ENCODE measurements around the gene SHQ1. TPM values are rescaled to one million over a fixed set of nuclear protein-coding genes. Genes with fewer than 3 reads are reported as not detected.

The SHQ1 gene
- 27.6 TPM for total RNA-seq (2021; ENCODE audit: unreplicated experiment)
- 8.0 and 9.4 TPM in 2 replicates for polyA plus RNA-seq (2012)
- Bru-seq, nascent RNA: percentile 71 among the genes with signal in this experiment
- percentile 65 among the genes with signal in this experiment for BruChase-seq, experiment 1, labeled RNA remaining after a 6-hour chase
- BruChase-seq, experiment 2, labeled RNA remaining after a 2-hour chase: percentile 74 among the genes with signal in this experiment
- long read RNA-seq, transcript SHQ1-201 (11 exons, 2,879 nt): major isoform, 64 of 77 reads
- long read RNA-seq, partial matches to known transcripts: 3 of 77 reads
- long read RNA-seq, other reads (novel, unspliced or antisense): 10 of 77 reads

DNA sequence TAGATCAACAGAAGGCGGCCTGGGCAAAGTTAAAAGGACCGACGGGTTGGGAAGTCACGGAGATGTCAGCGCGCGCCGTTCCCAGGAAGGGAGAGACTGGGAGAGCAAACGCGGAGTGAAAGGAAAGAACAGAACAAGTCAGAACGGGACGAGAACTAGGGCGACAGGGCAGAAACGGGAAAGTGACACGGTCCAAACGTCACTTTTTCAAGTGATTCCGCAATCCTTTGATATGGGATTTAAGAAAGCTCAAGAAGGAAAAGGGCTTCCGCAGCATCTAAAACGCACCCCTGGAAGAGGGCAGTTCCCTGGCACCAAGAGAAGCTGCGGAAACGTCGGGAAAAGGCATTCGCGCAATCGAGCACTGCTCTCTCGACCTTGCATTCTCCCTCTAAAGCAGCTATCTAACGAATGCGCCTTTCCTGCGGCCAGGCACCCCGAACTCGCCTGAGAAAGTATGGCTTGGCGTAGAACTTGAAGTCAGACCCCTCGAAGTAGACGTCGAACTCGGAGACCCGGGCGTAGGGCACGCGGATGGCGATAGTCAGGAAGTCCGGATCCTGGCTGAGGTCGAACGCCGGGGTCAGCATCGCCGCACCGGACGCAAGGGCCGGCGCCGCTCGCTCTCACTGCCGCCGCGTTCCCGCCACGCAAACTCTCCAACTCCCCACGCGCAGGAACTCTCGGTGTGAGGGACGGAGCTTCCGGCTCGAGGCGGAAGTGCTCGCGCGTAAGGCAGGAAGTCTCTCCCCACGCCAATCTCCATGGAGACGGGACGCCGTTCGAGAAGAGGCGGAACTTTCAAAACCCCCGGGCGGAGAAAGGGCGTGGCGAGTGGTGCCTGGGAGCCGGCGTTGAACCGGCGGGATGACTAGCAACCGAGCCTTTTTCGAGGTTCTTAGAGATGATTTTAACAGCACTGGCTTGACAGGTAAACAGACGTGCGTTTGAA, at the start of gene SHQ1:
SHQ1 (minus strand) TSS at position 695 of the 952 bp plus-strand sequence; CDS start at position 590, 105 bp downstream.
- BruUV-seq (replicated peaks): TSS peak; percentile 61
- Histone ChIP-seq H3K4me2 (ENCODE audit: low read length) (peak within 1 kb of the TSS; percentile 98), H3K36me3 (ENCODE audit: control insufficient read depth in 1 of 2, insufficient read depth in 2 of 2, low read length in 2 of 2) (no peaks in the 10 kb centered on the region), H3K9ac (ENCODE audit: low read length) (peak within 1 kb of the TSS; percentile 71), H2AFZ (ENCODE audit: low read depth, low read length, poor library complexity, severe bottlenecking) (peak within 1 kb of the TSS; percentile 100), H3K79me2 (ENCODE audit: insufficient read depth, low read length) (peaks cover 52% of the 10 kb centered on the region), H3K9me2 (ENCODE audit: insufficient read depth) (no peaks in the 10 kb centered on the region), H3K4me3 (replicated peaks in 1 of 2; ENCODE audit: low read depth in 1 of 2, low read length in 2 of 2) (peak within 1 kb of the TSS; percentile 82 to 85), H4K20me1 (ENCODE audit: insufficient read depth) (no peaks in the 10 kb centered on the region; the same call in 1 of the 2 replicates), H3K27ac (ENCODE audit: low read depth, low read length) (peak within 1 kb of the TSS; percentile 26), H3K27me3 (ENCODE audit: insufficient read depth, low read length) (no peaks in the 10 kb centered on the region), H3K9me3 (ENCODE audit: control insufficient read depth in 1 of 2, insufficient read depth in 1 of 2, low read depth in 1 of 2, low read length in 2 of 2) (no peaks in the 10 kb centered on the region), H3K4me1 (ENCODE audit: control insufficient read depth in 1 of 2, insufficient read depth in 2 of 2, low read length in 2 of 2) (peaks cover 4 to 23% of the 10 kb centered on the region in 2 experiments)
- ChIA-PET CTCF (no interaction called here), RAD21 (ENCODE audit: low non-redundant PET in 1 of 2, low total read pairs in 2 of 2, uncharacterized antibody in 2 of 2, unreplicated experiment in 2 of 2) (no interaction called here), POLR2A (no interaction called here)
- DNase-seq (ENCODE audit: low read depth, low spot score) (peak; percentile 82), ATAC-seq (peak; percentile 93)
- TF ChIP-seq SIN3A (IDR thresholded peaks at IDR 0.05; ENCODE audit: low read depth): peak; percentile 99
- TF ChIP-seq POLR2A (IDR thresholded peaks at IDR 0.05; ENCODE audit: borderline replicate concordance, extremely low read depth, insufficient read depth, insufficient read length): peak; percentile 65
- TF ChIP-seq, protein P1, sequence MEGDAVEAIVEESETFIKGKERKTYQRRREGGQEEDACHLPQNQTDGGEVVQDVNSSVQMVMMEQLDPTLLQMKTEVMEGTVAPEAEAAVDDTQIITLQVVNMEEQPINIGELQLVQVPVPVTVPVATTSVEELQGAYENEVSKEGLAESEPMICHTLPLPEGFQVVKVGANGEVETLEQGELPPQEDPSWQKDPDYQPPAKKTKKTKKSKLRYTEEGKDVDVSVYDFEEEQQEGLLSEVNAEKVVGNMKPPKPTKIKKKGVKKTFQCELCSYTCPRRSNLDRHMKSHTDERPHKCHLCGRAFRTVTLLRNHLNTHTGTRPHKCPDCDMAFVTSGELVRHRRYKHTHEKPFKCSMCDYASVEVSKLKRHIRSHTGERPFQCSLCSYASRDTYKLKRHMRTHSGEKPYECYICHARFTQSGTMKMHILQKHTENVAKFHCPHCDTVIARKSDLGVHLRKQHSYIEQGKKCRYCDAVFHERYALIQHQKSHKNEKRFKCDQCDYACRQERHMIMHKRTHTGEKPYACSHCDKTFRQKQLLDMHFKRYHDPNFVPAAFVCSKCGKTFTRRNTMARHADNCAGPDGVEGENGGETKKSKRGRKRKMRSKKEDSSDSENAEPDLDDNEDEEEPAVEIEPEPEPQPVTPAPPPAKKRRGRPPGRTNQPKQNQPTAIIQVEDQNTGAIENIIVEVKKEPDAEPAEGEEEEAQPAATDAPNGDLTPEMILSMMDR (IDR thresholded peaks at IDR 0.05 in 2 of 3, conservative IDR thresholded peaks at IDR 0.05 in 1 of 3; ENCODE audit: borderline replicate concordance in 1 of 3, insufficient read depth in 1 of 3, low read depth in 2 of 3, low read length in 2 of 3): no peak
- TF ChIP-seq ELF1 (IDR thresholded peaks at IDR 0.05; ENCODE audit: borderline replicate concordance, low read depth): peak; percentile 79
- TF ChIP-seq ZFX (IDR thresholded peaks at IDR 0.05): no peak
- TF ChIP-seq, protein P2, sequence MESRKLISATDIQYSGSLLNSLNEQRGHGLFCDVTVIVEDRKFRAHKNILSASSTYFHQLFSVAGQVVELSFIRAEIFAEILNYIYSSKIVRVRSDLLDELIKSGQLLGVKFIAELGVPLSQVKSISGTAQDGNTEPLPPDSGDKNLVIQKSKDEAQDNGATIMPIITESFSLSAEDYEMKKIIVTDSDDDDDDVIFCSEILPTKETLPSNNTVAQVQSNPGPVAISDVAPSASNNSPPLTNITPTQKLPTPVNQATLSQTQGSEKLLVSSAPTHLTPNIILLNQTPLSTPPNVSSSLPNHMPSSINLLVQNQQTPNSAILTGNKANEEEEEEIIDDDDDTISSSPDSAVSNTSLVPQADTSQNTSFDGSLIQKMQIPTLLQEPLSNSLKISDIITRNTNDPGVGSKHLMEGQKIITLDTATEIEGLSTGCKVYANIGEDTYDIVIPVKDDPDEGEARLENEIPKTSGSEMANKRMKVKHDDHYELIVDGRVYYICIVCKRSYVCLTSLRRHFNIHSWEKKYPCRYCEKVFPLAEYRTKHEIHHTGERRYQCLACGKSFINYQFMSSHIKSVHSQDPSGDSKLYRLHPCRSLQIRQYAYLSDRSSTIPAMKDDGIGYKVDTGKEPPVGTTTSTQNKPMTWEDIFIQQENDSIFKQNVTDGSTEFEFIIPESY (IDR thresholded peaks at IDR 0.05; ENCODE audit: extremely low read depth, insufficient replicate concordance, low read length): no peak
- TF ChIP-seq POLR2AphosphoS5 (IDR thresholded peaks at IDR 0.05; ENCODE audit: low read depth, low read length): peak; percentile 85
- TF ChIP-seq CBX3 (IDR thresholded peaks at IDR 0.05; ENCODE audit: low read depth): peak; percentile 47; the same call in 1 of the 2 replicates
- TF ChIP-seq, protein P3, sequence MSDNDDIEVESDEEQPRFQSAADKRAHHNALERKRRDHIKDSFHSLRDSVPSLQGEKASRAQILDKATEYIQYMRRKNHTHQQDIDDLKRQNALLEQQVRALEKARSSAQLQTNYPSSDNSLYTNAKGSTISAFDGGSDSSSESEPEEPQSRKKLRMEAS (IDR thresholded peaks at IDR 0.05): peak; percentile 96
- intact Hi-C loops (cut with micrococcal nuclease): no loop called here

Measured in HCT116 (cell line).